ENCODE data around the gene GRIN3B.

DNA sequence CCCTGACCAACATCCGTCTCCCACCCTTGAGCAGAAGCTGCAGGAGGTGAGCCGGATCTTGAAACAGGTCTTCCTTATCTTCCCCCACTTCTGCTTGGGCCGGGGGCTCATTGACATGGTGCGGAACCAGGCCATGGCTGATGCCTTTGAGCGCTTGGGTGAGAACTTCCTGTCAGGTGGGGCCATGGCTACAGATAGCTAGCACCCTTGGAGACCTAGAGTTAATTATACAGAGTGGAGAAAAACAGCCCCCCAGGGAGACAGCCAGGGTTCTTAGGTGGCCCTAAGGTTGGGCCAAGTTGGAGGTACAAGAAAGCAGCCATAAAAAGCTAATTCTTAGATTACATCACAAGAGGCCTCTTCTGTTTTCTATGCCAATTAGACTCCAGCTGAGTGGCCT lies 57.9 kb downstream of the GRIN3B start:
- TF ChIP-seq EZH2phosphoT487 (IDR thresholded peaks at IDR 0.05; ENCODE audit: low read depth): no peak
- TF ChIP-seq, protein P1, sequence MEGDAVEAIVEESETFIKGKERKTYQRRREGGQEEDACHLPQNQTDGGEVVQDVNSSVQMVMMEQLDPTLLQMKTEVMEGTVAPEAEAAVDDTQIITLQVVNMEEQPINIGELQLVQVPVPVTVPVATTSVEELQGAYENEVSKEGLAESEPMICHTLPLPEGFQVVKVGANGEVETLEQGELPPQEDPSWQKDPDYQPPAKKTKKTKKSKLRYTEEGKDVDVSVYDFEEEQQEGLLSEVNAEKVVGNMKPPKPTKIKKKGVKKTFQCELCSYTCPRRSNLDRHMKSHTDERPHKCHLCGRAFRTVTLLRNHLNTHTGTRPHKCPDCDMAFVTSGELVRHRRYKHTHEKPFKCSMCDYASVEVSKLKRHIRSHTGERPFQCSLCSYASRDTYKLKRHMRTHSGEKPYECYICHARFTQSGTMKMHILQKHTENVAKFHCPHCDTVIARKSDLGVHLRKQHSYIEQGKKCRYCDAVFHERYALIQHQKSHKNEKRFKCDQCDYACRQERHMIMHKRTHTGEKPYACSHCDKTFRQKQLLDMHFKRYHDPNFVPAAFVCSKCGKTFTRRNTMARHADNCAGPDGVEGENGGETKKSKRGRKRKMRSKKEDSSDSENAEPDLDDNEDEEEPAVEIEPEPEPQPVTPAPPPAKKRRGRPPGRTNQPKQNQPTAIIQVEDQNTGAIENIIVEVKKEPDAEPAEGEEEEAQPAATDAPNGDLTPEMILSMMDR (IDR thresholded peaks at IDR 0.05; ENCODE audit: low read depth, low read length): no peak

Measured in OCI-LY3 (cell line).